ENCODE results near the gene NUDCD3.

- TF ChIP-seq EP300 (IDR thresholded peaks at IDR 0.05) (no peak), CTCF (IDR thresholded peaks at IDR 0.05) (peak in 1 of 5 experiments; percentile 10)
Observed at GRCh38 chr7:44463169-44463808, 27.2 kb downstream of the NUDCD3 start.
